ENCODE results near the gene GPX4.

DNA sequence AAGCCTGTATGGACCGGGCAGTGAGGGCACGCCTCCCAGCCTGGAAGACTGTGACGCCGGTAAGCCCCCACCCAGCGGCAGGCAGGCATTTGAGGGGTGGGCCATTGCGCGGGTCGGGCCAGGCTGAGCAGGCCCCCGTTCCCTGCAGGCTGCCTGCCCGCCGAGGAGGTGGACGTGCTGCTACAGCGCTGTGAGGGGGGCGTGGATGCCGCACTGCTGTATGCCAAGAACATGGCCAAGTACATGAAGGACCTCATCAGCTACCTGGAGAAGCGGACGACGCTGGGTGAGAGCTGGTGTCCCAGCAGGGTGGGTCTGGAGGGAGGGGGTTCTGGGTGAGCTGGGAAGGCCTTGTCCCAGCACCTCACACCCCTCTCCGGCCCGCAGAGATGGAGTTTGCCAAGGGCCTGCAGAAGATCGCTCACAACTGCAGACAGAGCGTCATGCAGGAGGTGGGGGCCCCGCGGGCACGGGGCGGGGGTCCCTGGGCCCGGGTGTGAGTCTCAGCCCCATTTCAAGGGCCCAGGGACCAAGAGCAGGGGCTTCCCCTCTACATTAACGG, 29.8 kb upstream of the GPX4 start:
- TF ChIP-seq, protein P1, sequence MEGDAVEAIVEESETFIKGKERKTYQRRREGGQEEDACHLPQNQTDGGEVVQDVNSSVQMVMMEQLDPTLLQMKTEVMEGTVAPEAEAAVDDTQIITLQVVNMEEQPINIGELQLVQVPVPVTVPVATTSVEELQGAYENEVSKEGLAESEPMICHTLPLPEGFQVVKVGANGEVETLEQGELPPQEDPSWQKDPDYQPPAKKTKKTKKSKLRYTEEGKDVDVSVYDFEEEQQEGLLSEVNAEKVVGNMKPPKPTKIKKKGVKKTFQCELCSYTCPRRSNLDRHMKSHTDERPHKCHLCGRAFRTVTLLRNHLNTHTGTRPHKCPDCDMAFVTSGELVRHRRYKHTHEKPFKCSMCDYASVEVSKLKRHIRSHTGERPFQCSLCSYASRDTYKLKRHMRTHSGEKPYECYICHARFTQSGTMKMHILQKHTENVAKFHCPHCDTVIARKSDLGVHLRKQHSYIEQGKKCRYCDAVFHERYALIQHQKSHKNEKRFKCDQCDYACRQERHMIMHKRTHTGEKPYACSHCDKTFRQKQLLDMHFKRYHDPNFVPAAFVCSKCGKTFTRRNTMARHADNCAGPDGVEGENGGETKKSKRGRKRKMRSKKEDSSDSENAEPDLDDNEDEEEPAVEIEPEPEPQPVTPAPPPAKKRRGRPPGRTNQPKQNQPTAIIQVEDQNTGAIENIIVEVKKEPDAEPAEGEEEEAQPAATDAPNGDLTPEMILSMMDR (IDR thresholded peaks at IDR 0.05) = no peak
- no peak for TF ChIP-seq EZH2 (IDR thresholded peaks at IDR 0.05)

All from neural progenitor cell (in vitro differentiated cells).